HG02943 (cell line): ENCODE results near the gene SRPK2.
A peak's percentile ranks its signal among the peaks of the same experiment; 100 is the strongest.

Source experiments
- ATAC-seq: cut with Tn5 transposase; IDR thresholded peaks from one replicate; pipeline ENCODE4 v1.9.1; 2021; ENCODE audit warnings: mild to moderate bottlenecking, low read depth, moderate library complexity; ENCODE audit not compliant: unreplicated experiment

The SRPK2 gene

GRCh38 chr7:105229641-105230040, 159.1 kb downstream of the SRPK2 start:
- ATAC-seq: no peak

DNA sequence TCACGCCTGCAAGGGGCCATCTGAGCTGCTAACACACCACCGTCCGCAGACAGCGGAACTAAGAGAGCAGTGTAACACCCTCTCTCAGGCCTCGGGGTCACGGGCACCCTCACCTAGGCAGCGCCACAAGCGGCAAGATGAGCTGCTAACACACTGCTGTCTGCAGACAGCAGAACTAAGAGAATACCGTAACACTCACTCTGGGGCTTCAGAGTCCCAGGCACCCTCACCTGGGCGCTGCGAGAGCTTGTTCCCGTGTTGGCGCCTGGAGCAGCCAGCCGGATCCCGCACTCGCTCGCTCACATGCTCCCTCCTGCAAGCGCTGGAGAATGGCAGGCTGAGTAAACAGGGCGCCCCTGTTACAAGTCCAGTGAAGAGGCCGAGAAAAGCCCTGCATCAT, 160.2 kb downstream of the SRPK2 start:
- no peak for ATAC-seq

GRCh38 chr7:105227391-105227790, 161.3 kb downstream of the SRPK2 start:
- ATAC-seq: no peak

DNA sequence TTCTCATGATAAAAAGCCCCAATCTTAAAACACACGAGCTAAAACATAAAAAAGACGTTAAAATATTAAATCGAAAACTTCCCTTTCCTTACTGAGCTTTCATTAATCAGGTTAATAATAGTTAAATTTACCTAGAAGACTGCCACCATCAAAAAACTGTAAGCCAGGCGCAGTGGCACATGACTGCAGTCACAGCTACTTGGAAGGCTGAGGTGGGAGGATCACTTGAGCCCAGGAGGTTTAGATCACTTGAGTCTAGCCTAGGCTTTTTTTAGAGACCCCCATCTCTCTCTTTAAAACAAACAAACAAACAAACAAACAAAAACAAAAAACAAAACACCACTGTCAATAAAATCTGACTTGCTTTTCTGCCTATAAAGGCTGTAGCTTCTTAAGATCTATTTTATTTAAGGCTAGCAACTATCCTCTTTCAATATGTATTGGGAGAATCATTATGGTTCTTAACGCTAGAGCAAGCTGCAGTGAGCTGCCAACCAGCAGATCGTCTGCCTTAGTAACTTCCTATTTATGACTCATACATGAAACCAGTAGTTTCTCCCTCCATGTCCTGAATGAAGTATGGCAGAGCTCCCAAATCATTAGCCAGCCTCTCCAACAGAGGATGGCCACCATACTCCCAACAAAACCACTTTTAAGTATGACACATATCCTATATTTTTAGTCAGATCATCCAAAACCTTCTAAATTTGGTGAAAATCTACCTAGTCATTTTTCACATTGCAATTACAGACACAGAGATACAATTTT, 163.7 kb downstream of the SRPK2 start:
- peak; percentile 87 for ATAC-seq

DNA sequence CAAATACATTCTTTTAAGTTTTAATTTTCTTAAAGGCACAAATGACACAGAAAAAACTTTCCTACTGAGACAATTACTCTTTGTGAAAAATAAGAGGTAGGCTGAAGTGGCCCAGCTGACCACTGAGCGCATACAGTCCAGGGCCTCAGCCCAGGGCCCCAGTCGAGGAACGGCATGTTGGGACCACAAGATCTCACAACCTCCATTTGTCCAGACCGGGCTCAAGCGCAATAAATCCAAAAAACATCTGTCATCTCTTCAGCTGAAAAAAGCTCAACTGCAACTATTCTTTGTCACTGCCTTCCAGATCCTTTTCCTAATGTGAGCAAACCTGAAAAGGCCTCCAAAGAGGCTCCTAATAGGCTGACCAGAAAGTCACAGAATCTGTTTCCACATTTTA, 165.8 kb downstream of the SRPK2 start:
- no peak for ATAC-seq

DNA sequence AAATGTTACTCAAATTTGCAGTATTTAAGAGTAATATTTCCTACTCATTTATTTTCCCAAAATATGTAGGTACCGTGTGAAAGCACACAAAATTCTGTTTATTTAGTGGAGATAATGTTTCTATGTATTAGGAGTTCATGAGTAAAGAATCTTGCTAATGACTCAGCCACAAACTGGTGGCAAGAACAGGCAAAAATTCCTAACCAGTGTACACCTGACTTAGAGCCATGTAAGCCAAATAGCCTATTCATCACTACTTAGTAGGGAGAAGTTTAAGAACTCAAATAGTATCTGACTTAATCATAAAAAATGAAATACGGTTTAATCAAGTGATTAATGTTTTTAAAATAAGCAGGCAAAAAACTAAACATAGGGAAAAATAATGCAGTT, 169.0 kb downstream of the SRPK2 start:
- ATAC-seq: no peak

GRCh38 chr7:105218939-105219770, 169.6 kb downstream of the SRPK2 start:
- no peak for ATAC-seq

DNA sequence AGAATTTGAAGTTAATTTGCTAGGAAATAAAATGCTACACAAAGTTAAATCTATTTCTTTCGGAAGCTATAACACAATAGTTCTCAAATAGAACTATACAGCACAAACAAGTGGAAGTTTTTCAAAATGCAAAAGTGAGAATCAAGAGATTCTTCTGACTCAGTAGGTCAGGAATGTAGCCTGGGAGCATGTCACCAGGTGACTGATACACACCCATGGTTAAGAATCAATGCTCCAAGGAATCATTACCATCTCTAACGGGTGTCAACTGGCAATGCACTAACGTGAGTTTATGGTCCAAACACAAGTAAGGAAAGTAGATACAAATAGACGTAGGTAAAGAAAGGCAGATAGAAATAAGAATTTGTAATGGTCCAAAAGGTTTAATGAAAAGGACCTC, 170.5 kb downstream of the SRPK2 start:
- ATAC-seq: no peak

- ATAC-seq: no peak
These were observed 171.9 kb downstream of the SRPK2 start for GRCh38 chr7:105216786-105217185.

GRCh38 chr7:105215821-105216220, 172.9 kb downstream of the SRPK2 start:
- no peak for ATAC-seq

DNA sequence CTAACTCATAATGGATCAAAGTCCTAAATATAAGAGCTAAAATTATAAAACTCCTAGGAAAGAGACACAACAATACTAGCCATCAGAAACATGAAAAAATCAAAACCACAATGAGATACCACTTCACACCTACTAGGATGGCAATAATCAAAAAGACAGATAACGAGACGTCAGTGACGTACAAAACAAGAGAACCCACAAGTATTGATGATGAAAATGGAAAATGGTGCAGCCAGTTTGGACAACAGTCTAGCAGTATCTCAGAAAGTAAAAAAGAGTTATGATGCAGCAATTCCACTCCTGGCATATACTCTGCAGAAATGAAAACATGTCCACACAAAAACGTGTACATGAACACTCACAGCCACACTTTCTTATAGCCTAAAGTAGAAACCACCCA, 173.5 kb downstream of the SRPK2 start:
- no peak for ATAC-seq

DNA sequence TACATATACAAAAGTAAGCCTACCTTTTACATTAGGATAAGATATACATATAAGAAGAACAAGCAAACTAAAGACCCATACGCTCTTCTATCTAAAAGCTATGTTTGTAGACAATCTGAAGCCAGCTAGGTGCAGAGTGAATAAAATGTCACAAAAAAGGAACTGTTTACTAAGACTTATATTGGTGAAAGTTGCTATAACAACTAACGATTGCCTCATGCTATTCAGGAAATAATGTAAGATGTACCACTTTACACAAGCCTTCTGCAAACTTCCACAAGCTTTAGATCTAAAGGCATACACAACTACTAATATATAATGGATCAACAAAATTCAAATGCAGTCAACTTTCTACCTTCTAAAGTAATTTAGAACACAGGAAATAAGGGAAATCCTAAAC, 175.1 kb downstream of the SRPK2 start:
- no peak for ATAC-seq

GRCh38 chr7:105212212-105212611, 176.5 kb downstream of the SRPK2 start:
- ATAC-seq: no peak

GRCh38 chr7:105210721-105211205, 178.0 kb downstream of the SRPK2 start:
- peak; percentile 86 for ATAC-seq

- ATAC-seq: no peak
These were observed 178.9 kb downstream of the SRPK2 start for GRCh38 chr7:105209870-105210269.

DNA sequence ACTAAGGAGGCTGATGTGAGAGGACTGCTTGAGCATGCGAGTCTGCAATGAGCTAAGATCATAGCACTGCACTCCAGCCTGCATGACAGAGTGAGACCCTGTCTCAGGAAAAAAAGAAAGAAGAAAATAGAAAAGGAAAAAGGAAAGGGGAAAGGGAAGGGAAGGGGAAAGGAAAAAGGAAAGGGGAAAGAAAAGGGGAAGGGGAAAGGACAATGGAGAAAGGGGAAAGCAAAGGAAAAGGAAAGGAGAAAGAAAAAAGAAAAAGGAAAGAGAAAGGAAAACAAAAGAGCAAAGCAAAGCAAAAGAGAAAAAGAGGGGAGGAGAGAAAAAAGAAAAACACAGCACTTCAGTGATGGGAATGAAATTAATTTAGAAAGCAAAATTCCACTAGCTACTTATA, 179.3 kb downstream of the SRPK2 start:
- ATAC-seq: no peak

- ATAC-seq: no peak
These were observed 181.7 kb downstream of the SRPK2 start for GRCh38 chr7:105206985-105207384.

DNA sequence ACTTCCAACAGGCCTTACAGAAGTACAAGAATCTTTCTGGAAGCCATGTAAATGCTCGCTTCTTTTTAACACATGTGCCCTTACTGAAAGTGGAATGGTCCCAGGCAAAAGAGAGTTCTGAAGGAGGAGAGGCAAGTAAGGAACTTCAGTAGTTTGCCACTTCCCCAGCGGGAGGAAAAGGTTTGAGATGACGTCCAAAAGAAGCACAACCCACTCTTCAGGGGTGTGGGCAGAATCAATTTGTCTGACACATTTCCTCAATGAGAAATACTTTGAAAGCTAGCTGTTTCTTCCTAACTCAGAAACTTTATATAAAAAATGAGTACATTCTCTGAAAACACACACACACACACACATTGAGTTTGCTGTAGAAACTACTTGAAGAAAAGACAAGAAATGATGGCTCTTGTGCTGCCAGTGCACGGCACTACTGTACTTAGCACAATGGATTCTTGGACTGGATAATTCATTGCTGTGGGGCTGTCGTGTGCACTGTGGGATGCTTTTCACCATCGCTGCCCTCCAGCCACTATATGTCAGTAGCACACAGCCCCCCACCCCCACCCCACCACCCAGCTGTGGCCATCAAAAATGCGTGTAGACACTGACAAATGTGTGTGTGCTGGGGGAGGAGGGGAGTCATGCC, 183.0 kb downstream of the SRPK2 start:
- no peak for ATAC-seq

- ATAC-seq: no peak
These were observed 183.8 kb downstream of the SRPK2 start for GRCh38 chr7:105204953-105205352.

DNA sequence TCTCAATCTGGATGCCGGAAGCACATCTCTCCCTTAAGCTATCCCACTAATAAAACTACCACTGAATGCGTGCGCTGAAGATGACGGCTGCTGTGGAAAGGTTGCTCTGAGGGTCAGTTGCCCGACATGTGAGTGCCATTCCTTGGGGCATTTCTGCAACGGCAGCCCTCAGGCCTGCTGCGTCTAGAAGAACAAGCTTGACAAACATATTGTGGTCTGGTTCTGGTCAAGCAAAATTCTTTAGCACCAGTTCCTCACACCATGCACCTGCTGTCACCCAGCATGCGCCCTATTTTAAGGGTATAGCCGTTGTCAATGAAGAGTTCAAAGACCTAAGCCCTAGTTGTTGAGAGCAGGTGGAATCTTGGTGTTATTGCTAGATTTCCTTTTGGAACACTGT, 184.2 kb downstream of the SRPK2 start:
- no peak for ATAC-seq

- no peak for ATAC-seq
These were observed 186.1 kb downstream of the SRPK2 start for GRCh38 chr7:105202616-105203015.
